Breast epithelium (tissue), 4 donors: Measurements from ENCODE around the gene RASD2. TPM values are rescaled to one million over a fixed set of nuclear protein-coding genes. Genes with fewer than 3 reads are reported as not detected.

Experiments used
- DNase-seq, 2 donors: peaks; one replicate each; pipeline ENCODE4 v3.0.0-alpha.2; 2019; ENCODE audit warnings: low spot score in 2 of 2
- H3K27ac ChIP-seq, 2 donors: fragments of 200-600 bp; sonication (generic) in 1 of 2; one replicate each; pipeline ENCODE4 v1.5.1; 2016 to 2019; ENCODE audit warnings: mild to moderate bottlenecking in 1 of 2
- H3K27me3 ChIP-seq, 2 donors: fragments of 200-600 bp; sonication (generic) in 1 of 2; one replicate each; pipeline versions ENCODE4 v1.5.1 to v1.6.0; 2017 to 2019; ENCODE audit warnings: control low read depth in 1 of 2, mild to moderate bottlenecking in 1 of 2
- H3K36me3 ChIP-seq: fragments of 200-600 bp; one replicate; pipeline ENCODE4 v1.5.1; 2019
- H3K4me1 ChIP-seq, 2 donors: fragments of 200-600 bp; sonication (generic); one replicate each; pipeline ENCODE4 v1.5.1; 2016 to 2019; ENCODE audit warnings: control low read depth in 1 of 2
- H3K4me3 ChIP-seq, 3 donors: fragments of 200-600 bp; sonication (generic); 1 replicate in 2 of 3; 2 replicates in 1 of 3; pipeline ENCODE4 v1.5.1; 2016 to 2019; ENCODE audit warnings: mild to moderate bottlenecking in 3 of 3, moderate library complexity in 2 of 3
- H3K9me3 ChIP-seq, 2 donors: fragments of 200-600 bp; sonication (generic) in 1 of 2; one replicate each; pipeline ENCODE4 v1.5.1; 2016 to 2019; ENCODE audit warnings: control low read depth in 1 of 2
- POLR2A ChIP-seq: fragments of 450-650 bp; IDR thresholded peaks from one replicate; pipeline ENCODE4 v1.6.1; 2016; ENCODE audit warnings: antibody characterized with exemption, mild to moderate bottlenecking, moderate library complexity
- POLR2AphosphoS5 ChIP-seq, 3 donors: sonication (generic); formaldehyde crosslinking; IDR thresholded peaks; one replicate each; pipeline ENCODE4 v1.6.1; 2017; ENCODE audit warnings: antibody characterized with exemption in 3 of 3
- intact Hi-C: fragments of 100-400 bp; cut with DNase I; formaldehyde crosslinking; loops from one replicate; pipeline ENCODE4 v1.15.1; 2023; ENCODE audit warnings: low total_unique reads
- total RNA-seq, 3 donors: library from RNA; depleted of rRNA; stranded (reverse); fragments of >200 nt; gene quantifications; one replicate each; pipeline ENCODE4 v1.1.0, GENCODE V29; 2016
- TF ChIP-seq, protein P1 (sequence below), 3 donors: fragments of 450-650 bp; IDR thresholded peaks; one replicate each; pipeline ENCODE4 v1.5.1; 2016 to 2017; ENCODE audit warnings: antibody characterized with exemption in 3 of 3, mild to moderate bottlenecking in 3 of 3, moderate library complexity in 3 of 3

Gene RASD2
- total RNA-seq, 3 donors from 2014 or later: 0.16 to 1.3 (median 0.88) TPM

DNA sequence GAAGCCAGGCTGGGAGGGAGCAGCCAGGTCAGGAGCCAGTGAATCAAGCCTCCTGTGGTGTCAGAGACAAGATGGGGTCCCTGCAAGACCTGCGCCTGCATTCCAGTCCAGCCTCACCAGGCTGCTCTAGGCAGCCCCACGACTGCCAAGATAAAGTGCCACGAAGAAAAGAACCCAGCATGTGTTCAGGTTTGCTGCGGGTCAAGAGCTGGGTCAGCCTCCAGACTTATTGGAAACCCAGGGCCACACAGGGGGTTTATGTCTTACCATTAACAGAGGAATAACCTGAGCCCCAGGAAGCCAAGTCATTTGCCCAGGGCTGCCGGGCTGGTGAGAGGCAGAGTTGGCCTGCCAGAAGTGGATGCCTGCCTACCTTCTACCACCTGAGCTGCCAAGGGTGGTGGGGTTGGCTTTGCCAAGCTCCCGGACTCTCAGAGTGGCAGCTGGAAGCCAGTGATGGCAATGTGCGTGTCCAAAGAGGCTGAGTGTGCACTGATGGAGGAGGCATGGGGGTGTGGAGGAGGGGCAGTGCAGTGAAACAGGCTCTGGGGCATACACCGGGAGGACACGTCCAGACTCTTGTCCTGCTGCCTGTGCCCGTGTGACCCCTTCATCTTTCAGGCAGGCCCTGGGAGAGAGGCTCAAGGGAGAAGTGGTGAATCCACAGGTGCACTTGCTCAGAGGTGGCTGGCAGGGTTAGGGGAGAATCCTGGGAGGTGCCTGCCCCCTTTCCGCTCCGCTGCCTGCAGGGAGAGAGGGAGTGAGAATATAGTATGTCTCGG, 1.7 kb downstream of the RASD2 start:
- intact Hi-C loops: no loop called here
- H3K4me1 ChIP-seq: peaks cover 4 to 10% of the 10 kb centered on the region in 2 donors
- DNase-seq: no peak
- peak overlapping the region in 2 of 3 donors; percentile 57 to 75 for H3K4me3 ChIP-seq
- no peak overlapping the region for H3K27ac ChIP-seq
- TF ChIP-seq, protein P1, sequence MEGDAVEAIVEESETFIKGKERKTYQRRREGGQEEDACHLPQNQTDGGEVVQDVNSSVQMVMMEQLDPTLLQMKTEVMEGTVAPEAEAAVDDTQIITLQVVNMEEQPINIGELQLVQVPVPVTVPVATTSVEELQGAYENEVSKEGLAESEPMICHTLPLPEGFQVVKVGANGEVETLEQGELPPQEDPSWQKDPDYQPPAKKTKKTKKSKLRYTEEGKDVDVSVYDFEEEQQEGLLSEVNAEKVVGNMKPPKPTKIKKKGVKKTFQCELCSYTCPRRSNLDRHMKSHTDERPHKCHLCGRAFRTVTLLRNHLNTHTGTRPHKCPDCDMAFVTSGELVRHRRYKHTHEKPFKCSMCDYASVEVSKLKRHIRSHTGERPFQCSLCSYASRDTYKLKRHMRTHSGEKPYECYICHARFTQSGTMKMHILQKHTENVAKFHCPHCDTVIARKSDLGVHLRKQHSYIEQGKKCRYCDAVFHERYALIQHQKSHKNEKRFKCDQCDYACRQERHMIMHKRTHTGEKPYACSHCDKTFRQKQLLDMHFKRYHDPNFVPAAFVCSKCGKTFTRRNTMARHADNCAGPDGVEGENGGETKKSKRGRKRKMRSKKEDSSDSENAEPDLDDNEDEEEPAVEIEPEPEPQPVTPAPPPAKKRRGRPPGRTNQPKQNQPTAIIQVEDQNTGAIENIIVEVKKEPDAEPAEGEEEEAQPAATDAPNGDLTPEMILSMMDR (IDR thresholded peaks at IDR 0.05): no peak
- TF ChIP-seq POLR2A (no peak), POLR2AphosphoS5 (IDR thresholded peaks at IDR 0.05) (no peak)
- no peaks in the 10 kb centered on the region for H3K27me3 ChIP-seq
- H3K9me3 ChIP-seq: no peaks in the 10 kb centered on the region
- no peaks in the 10 kb centered on the region for H3K36me3 ChIP-seq

GRCh38 chr22:35542939-35543516, 2.4 kb downstream of the RASD2 start:
- TF ChIP-seq, protein P1 (IDR thresholded peaks at IDR 0.05): no peak
- TF ChIP-seq POLR2AphosphoS5 (IDR thresholded peaks at IDR 0.05): no peak
- no peak for TF ChIP-seq POLR2A
- intact Hi-C loops: no loop called here
- Histone ChIP-seq H3K4me3 (no peak overlapping the region), H3K27ac (no peak overlapping the region), H3K36me3 (no peaks in the 10 kb centered on the region), H3K27me3 (no peaks in the 10 kb centered on the region), H3K4me1 (peaks cover 4 to 10% of the 10 kb centered on the region in 2 donors), H3K9me3 (no peaks in the 10 kb centered on the region)
- no peak for DNase-seq

- intact Hi-C loops: no loop called here
- no peak for DNase-seq
- H3K36me3 ChIP-seq: no peaks in the 10 kb centered on the region
- no peak overlapping the region for H3K27ac ChIP-seq
- TF ChIP-seq, protein P1 (IDR thresholded peaks at IDR 0.05): no peak
- no peak for TF ChIP-seq POLR2AphosphoS5 (IDR thresholded peaks at IDR 0.05)
- no peak for TF ChIP-seq POLR2A
- H3K4me1 ChIP-seq: peaks cover 4 to 10% of the 10 kb centered on the region in 2 donors
- H3K4me3 ChIP-seq: no peak overlapping the region
- no peaks in the 10 kb centered on the region for H3K9me3 ChIP-seq
- H3K27me3 ChIP-seq: no peaks in the 10 kb centered on the region
Measured at GRCh38 chr22:35543702-35544101, 3.1 kb downstream of the RASD2 start.

GRCh38 chr22:35544189-35544588, 3.6 kb downstream of the RASD2 start:
- no peaks in the 10 kb centered on the region for H3K27me3 ChIP-seq
- no peaks in the 10 kb centered on the region for H3K36me3 ChIP-seq
- DNase-seq: no peak
- intact Hi-C loops: no loop called here
- peaks cover 4 to 10% of the 10 kb centered on the region in 2 donors for H3K4me1 ChIP-seq
- H3K9me3 ChIP-seq: no peaks in the 10 kb centered on the region
- H3K27ac ChIP-seq: no peak overlapping the region
- H3K4me3 ChIP-seq: no peak overlapping the region
- TF ChIP-seq POLR2A (no peak), POLR2AphosphoS5 (IDR thresholded peaks at IDR 0.05) (no peak)
- TF ChIP-seq, protein P1 (IDR thresholded peaks at IDR 0.05): no peak

DNA sequence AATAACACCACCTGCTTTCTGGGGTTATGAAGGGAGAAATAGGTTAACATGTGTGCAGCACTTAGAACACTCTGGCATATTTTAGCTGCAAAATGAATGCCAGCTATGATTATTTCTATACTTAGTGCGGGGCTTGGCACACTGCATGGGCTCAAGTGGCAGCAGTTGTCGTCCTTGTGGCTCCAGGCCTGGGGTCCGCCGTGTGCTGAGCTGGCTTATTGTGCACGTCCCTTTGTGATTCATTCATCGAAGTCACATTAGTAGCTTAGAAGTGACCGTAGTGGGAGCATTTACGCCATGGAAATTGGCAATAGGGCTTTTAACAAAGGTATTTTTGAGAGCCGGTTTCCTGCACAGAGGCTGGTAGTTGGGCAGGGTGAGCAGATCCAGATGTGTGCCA, 4.2 kb downstream of the RASD2 start:
- TF ChIP-seq, protein P1 (IDR thresholded peaks at IDR 0.05): no peak
- no peak for TF ChIP-seq POLR2A
- TF ChIP-seq POLR2AphosphoS5 (IDR thresholded peaks at IDR 0.05): no peak
- Histone ChIP-seq H3K4me1 (peaks cover under 1 to 10% of the 10 kb centered on the region in 2 donors), H3K9me3 (no peaks in the 10 kb centered on the region), H3K4me3 (no peak overlapping the region), H3K27ac (no peak overlapping the region), H3K36me3 (no peaks in the 10 kb centered on the region), H3K27me3 (no peaks in the 10 kb centered on the region)
- no peak for DNase-seq
- intact Hi-C loops: no loop called here
